GM18870 (cell line): Measurements from ENCODE around the gene NRIP1.

ENCODE experiments used
- ATAC-seq: cut with Tn5 transposase; IDR thresholded peaks from one replicate; pipeline ENCODE4 v1.9.1; 2021; ENCODE audit warnings: moderate library complexity; ENCODE audit not compliant: unreplicated experiment

The NRIP1 gene

GRCh38 chr21:15064576-15065391 is at the start of gene NRIP1:
TSS of gene NRIP1 (minus strand) at chr21:15065000. CDS start at chr21:14968192, 96,808 bp downstream.
- peak; percentile 54 for ATAC-seq

- ATAC-seq, result no peak
These were observed 48.1 kb upstream of the NRIP1 start for GRCh38 chr21:15112858-15113257.

DNA sequence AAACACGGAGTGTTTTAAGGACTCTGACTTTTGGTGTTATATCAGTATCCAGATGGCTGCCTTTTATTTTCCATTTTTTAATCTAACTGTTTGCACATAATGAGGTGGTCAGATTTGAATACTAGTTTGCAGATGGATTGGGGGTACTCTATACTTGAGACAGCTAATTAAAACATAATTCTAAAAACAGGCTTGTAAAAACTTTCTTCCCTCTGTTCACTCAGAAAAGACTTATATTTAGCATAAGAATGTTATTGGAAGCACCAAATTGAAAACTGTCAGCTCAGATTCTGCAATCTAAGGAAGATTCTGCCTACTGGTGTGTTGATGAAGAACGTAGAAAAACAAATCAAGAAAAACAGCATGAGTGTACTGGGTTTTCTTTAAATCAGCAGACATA is 44.0 kb upstream of the NRIP1 start:
- no peak for ATAC-seq

DNA sequence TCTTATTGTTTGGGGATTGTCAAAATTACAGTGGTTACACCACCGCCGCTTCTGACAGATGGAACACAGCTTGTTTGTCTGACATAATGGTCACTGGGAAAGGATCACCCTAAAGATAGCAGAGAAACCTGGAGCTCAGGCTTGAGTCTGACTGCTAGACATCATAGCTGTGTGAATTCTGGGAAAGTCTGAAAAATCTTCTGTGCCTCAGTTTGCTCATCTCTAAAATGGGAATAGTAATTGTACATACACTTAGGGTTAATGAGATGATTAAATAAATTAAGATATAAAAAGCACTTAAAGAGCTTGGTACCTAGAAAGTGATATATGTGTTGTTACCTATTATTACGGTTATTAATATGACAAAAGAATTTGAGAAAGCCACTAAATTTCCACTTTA is 39.7 kb upstream of the NRIP1 start:
- ATAC-seq, result no peak

DNA sequence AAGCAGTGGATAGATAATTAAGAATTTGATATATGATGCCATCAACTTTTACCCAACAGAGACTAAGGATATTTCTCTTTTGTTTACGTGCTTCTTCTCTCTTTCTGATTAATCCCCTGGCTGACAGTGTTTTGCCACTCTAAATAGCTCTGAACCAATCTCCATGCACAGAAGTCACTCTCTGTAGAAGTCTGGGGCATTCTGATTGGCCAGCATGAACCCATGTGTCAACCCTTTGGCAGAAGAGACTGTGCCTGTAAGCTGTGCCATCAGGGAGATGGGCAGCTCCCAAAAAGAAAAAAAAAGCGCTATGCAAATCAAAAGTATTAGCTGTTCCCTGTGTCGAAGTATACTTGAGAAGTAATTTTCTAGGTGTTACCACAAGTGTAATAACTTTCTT is 34.1 kb upstream of the NRIP1 start:
- no peak for ATAC-seq

GRCh38 chr21:15098181-15098580 is 33.4 kb upstream of the NRIP1 start:
- ATAC-seq, result no peak

DNA sequence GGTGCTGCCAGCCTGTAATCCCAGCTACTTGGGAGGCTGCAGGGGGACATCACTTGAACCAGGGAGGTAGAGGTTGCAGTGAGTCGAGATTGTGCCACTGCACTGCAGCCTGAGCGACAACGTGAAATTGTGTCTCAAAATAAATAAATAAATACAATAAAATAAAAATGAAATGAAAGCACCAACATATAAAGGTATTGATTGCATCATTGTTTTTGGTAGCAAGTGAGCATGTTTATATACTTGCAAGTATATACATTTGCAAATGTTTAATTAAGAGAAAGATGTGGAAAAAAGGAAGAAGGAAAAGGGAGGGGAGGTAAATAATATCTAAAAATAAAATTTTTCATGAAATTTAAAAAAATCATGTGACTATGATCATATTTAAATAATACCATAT is 32.8 kb upstream of the NRIP1 start:
- ATAC-seq, result no peak

DNA sequence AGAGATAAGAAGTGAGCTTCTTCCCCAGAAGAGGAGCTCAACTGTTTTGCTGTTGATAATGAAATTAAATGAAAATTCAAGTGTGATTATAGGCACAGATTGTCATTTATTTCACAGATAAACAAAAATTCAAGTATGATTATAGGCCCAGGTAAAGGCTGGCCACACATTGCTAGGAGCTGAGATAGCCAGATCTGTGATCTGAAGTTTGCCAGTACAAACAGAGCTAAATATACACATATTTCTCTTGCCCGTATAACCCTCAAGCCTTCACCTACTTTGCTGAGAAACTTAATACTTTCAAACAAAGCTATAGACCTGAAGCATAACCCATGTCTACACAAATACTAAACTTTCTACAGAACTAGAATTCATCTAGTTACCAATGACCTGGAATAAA is 31.3 kb upstream of the NRIP1 start:
- ATAC-seq, result no peak

DNA sequence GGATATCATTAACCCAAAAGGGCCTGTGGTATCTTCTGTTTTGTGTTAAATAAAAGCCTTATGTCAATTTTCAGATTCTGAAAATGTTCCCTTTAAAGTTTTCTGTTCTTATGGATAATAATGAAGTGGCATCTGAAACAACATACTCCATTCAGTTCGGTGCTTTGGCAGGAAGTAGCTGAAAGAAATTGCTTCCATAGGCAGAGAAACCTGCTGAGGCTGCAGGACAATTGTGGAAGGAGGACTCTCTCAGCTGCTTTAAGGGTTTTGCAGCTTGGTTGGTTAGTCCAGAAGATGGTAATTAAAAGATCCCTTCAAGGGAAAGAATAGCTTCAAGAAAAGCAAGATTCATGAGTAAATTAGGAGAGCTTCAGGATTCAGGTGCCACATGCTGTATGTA is 30.5 kb upstream of the NRIP1 start:
- ATAC-seq, result no peak

DNA sequence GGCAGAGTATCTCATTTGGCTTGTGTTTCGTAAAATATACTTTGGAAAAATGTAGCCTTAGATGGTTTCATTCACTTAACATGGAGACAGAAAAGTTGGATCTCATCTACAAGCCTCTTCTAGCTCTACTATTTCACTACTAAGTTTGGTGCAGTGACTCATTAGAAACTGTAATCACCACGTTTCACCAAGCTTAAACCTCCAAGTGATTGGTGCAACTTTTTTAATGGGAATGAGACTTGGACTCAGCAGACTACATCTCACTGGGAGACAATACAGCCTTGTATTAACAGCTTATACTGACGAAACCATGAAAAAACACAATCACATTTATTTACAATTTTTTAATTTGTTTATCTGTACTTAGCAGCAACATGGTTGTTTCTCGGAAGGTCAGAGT is 29.9 kb upstream of the NRIP1 start:
- no peak for ATAC-seq

DNA sequence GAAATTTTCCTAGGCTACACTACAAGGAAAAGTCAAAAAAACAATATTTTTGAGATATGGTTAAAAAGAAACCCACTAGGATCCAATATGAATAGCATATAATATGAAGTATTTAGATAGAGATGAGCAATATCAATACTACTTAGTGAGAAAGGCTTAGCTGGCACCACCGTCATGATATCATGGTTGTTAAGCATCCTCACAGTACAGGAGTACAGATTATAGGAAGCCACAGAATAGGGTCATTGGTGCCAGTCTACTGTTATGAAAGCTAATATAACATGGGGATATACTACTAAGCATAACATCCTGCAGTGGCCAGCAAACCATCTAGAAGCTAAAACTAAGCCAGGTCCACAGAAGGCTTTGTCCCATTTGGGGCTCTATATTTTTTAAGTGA is 28.4 kb upstream of the NRIP1 start:
- ATAC-seq, result no peak

GRCh38 chr21:15092745-15093144 is 27.9 kb upstream of the NRIP1 start:
- no peak for ATAC-seq

DNA sequence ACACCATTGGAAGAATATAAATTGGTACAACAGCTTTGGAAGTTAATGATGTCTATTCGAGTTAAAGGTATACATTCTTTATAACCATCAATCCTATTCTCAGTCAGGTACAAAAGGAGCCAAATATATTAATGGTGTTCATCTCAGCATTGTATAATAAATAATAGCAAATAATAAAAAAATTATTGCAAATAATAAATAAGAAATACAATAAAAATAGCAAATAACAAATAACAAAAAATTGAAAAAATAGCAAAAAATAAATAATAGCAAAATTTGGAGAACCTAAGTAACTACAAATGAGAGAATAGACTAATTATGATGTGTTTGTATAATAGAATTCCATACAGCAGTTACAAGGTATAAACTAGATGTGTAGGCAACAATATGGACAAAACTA is 25.6 kb upstream of the NRIP1 start:
- no peak for ATAC-seq

GRCh38 chr21:15088488-15088887 is 23.7 kb upstream of the NRIP1 start:
- ATAC-seq, result no peak

- ATAC-seq, result no peak
These were observed 19.9 kb upstream of the NRIP1 start for GRCh38 chr21:15084668-15085067.

- ATAC-seq, result no peak
These were observed 15.7 kb upstream of the NRIP1 start for GRCh38 chr21:15080526-15080925.

GRCh38 chr21:15079269-15079668 is 14.5 kb upstream of the NRIP1 start:
- ATAC-seq, result no peak

DNA sequence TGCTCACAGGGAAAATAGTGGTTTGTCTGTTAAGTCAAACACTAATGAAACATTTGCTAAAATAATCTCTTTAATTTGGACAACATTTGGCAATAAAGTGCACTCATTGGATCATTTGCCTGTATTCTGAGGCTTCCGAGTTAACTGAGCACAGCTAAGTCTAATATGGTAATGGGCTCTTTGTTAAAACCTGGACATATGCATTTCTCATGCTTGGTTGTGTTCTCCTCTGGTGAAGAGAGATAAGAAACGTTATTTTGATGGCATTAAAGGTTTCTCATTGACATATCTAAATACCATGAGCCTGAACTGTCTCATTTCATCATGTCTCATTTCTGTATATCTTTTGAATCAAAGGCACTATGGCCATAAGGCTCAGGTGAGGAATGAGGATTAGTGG is 13.4 kb upstream of the NRIP1 start:
- no peak for ATAC-seq

- ATAC-seq, result no peak
These were observed 12.8 kb upstream of the NRIP1 start for GRCh38 chr21:15077529-15078145.

DNA sequence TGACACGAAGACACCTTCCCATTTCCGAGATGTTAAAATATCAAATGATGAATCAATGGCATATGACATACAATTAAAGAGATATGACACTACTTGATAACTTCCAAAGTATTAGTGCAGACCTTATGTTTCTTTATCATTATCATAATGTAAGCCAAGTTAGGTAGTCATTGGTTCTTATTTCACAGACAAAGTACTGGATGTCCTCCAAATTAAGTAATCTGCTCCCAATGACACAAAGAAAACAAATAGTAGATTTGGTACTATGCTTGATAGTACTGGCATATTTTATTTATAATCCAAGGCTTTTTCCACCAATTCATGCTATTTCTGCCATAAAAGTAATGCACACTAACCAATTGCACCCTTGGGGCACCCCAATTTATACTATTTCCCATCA is 11.9 kb upstream of the NRIP1 start:
- no peak for ATAC-seq

GRCh38 chr21:15071009-15071408 is 6.2 kb upstream of the NRIP1 start:
- no peak for ATAC-seq

- no peak for ATAC-seq
These were observed 1.3 kb upstream of the NRIP1 start for GRCh38 chr21:15066123-15066575.
